HepG2 (cell line): ENCODE data around the gene TRIM62. TPM values are rescaled to one million over a fixed set of nuclear protein-coding genes. Genes with fewer than 3 reads are reported as not detected.

Source experiments
- ATAC-seq: fragments of 200-7000 bp; cut with Tn5 transposase; 3 replicates; pipeline ENCODE4 v1.9.1; 2020; ENCODE audit warnings: mild to moderate bottlenecking, moderate library complexity
- BruUV-seq: library from RNA; stranded (reverse); fragments of 400-500 nt; replicated peaks from 2 replicates; lab custom pipeline; 2021; lab: Mats Ljungman, UMichigan
- CTCF ChIA-PET: fragments of 300-600 bp; formaldehyde crosslinking; extraction: SDS; loops from one replicate; lab custom pipeline; 2021; ENCODE audit warnings: low total read pairs, inconsistent platforms, low intra/inter-chr PET ratio; lab: Yijun Ruan, JAX
- POLR2A ChIA-PET: fragments of 350-600 bp; sonication (Branson Sonifier 250); formaldehyde crosslinking; loops from one replicate; lab custom pipeline; 2020; ENCODE audit warnings: antibody characterized with exemption, inconsistent platforms; lab: Yijun Ruan, JAX
- DNase-seq: peaks from one replicate; pipeline ENCODE4 v3.0.0-alpha.2; 2015; ENCODE audit warnings: low spot score
- FAIRE-seq: peaks from 3 replicates; lab custom pipeline; 2011; peaks lifted over from hg19 to GRCh38; lab: Jason Lieb, UNC
- H2AFZ ChIP-seq: one replicate; pipeline ENCODE4 v1.6.1; 2011; ENCODE audit warnings: low read length, inconsistent platforms
- H3K27ac ChIP-seq: fragments of 300-600 bp; 3 replicates; pipeline ENCODE4 v1.8.0; 2011; ENCODE audit warnings: mixed run types, mild to moderate bottlenecking, mixed read lengths, low read length, inconsistent platforms; ENCODE audit not compliant: insufficient read depth; ENCODE audit errors: extremely low read length
- H3K27me3 ChIP-seq, 2 experiments: fragments of 200-600 bp in 1 of 2; 2 replicates in 1 of 2; 3 replicates in 1 of 2; pipeline versions ENCODE4 v1.6.0 to v1.8.0; 2011; ENCODE audit warnings: low read length in 2 of 2, mild to moderate bottlenecking in 2 of 2, moderate library complexity in 2 of 2, inconsistent platforms in 1 of 2; ENCODE audit not compliant: insufficient read depth in 2 of 2, control insufficient read depth in 1 of 2
- H3K36me3 ChIP-seq, 2 experiments: fragments of 200-600 bp in 1 of 2; replicated peaks in 1 of 2; 2 replicates in 1 of 2; 3 replicates in 1 of 2; pipeline versions ENCODE4 v1.5.1 to v1.8.0; 2011; ENCODE audit warnings: low read length in 2 of 2, inconsistent platforms in 1 of 2; ENCODE audit not compliant: insufficient read depth in 2 of 2, control insufficient read depth in 1 of 2
- H3K4me1 ChIP-seq: 2 replicates; pipeline ENCODE4 v1.5.1; 2012; ENCODE audit warnings: low read length, inconsistent platforms; ENCODE audit not compliant: insufficient read depth
- H3K4me2 ChIP-seq: 2 replicates; pipeline ENCODE4 v1.6.0; 2011; ENCODE audit warnings: low read depth, low read length, inconsistent platforms
- H3K4me3 ChIP-seq, 3 experiments: fragments of 200-600 bp in 1 of 3; sonication (generic), shearing (Covaris generic) in 1 of 3; replicated peaks in 1 of 3; 2 replicates each; pipeline ENCODE4 v1.5.1; 2011 to 2016; ENCODE audit warnings: low read length in 3 of 3, inconsistent platforms in 2 of 3, low read depth in 2 of 3, mild to moderate bottlenecking in 2 of 3, control low read depth in 1 of 3, mixed read lengths in 1 of 3; ENCODE audit not compliant: insufficient read depth in 1 of 3
- H3K79me2 ChIP-seq: one replicate; pipeline ENCODE4 v1.6.1; 2011; ENCODE audit warnings: low read length, inconsistent platforms; ENCODE audit not compliant: insufficient read depth
- H3K9ac ChIP-seq: 2 replicates; pipeline ENCODE4 v1.6.0; 2011; ENCODE audit warnings: mild to moderate bottlenecking, low read depth, low read length, inconsistent platforms; ENCODE audit not compliant: insufficient read depth
- H3K9me3 ChIP-seq: 2 replicates; pipeline ENCODE4 v1.5.1; 2012; ENCODE audit warnings: mild to moderate bottlenecking, low read length
- H4K20me1 ChIP-seq: 2 replicates; pipeline ENCODE4 v1.6.0; 2011; ENCODE audit warnings: inconsistent platforms, mild to moderate bottlenecking, low read length, moderate library complexity; ENCODE audit not compliant: insufficient read depth
- HHEX ChIP-seq: IDR thresholded peaks from 2 replicates; pipeline ENCODE4 v1.6.1; 2016; ENCODE audit warnings: control low read depth
- JDP2 ChIP-seq: sonication (generic); formaldehyde crosslinking; IDR thresholded peaks from 2 replicates; pipeline ENCODE4 v1.8.1; 2022; ENCODE audit warnings: missing genetic modification reagents, borderline replicate concordance
- NCOR1 ChIP-seq: fragments of 200-600 bp; sonication (generic); IDR thresholded peaks from 2 replicates; pipeline ENCODE4 v1.7.0; 2017; ENCODE audit warnings: antibody characterized with exemption, low read length, borderline replicate concordance
- NFATC3 ChIP-seq: sonication (generic); formaldehyde crosslinking; IDR thresholded peaks from 2 replicates; pipeline ENCODE4 v1.5.1; 2020; ENCODE audit warnings: mild to moderate bottlenecking, missing genetic modification reagents
- NONO ChIP-seq, 2 experiments: fragments of 450-650 bp in 1 of 2; sonication (generic) in 1 of 2; formaldehyde crosslinking in 1 of 2; IDR thresholded peaks in 1 of 2; conservative IDR thresholded peaks in 1 of 2; 2 replicates each; pipeline versions ENCODE4 v1.6.1 to v1.8.0; 2017 to 2022; ENCODE audit warnings: mild to moderate bottlenecking in 1 of 2, missing genetic modification reagents in 1 of 2, moderate library complexity in 1 of 2
- SMC3 ChIP-seq: IDR thresholded peaks from 2 replicates; pipeline ENCODE4 v1.6.1; 2011; ENCODE audit warnings: low read length, improper control_type of control experiment
- SNAPC2 ChIP-seq: sonication (generic); formaldehyde crosslinking; IDR thresholded peaks from 2 replicates; pipeline ENCODE4 v1.8.1; 2022; ENCODE audit warnings: mild to moderate bottlenecking, missing genetic modification reagents
- SYNCRIP ChIP-seq: fragments of 200-400 bp; formaldehyde crosslinking; IDR thresholded peaks from 2 replicates; pipeline ENCODE4 v1.6.1; 2018; ENCODE audit warnings: mild to moderate bottlenecking, low read depth, low read length; ENCODE audit not compliant: insufficient read depth
- TSC22D2 ChIP-seq: sonication (generic); formaldehyde crosslinking; IDR thresholded peaks from 2 replicates; pipeline ENCODE4 v1.5.1; 2020; ENCODE audit warnings: missing genetic modification reagents, mild to moderate bottlenecking, borderline replicate concordance
- ZBTB42 ChIP-seq: sonication (generic); formaldehyde crosslinking; IDR thresholded peaks from 2 replicates; pipeline ENCODE4 v1.5.0; 2020; ENCODE audit warnings: mild to moderate bottlenecking, missing genetic modification reagents
- ZMYM4 ChIP-seq: sonication (generic); formaldehyde crosslinking; IDR thresholded peaks from 2 replicates; pipeline ENCODE4 v1.8.1; 2023; ENCODE audit warnings: mild to moderate bottlenecking, missing genetic modification reagents
- ZNF234 ChIP-seq: sonication (generic); formaldehyde crosslinking; conservative IDR thresholded peaks from 2 replicates; pipeline ENCODE4 v1.5.1; 2020; ENCODE audit warnings: mild to moderate bottlenecking, missing genetic modification reagents
- ZNF253 ChIP-seq: sonication (generic); formaldehyde crosslinking; IDR thresholded peaks from 2 replicates; pipeline ENCODE4 v1.8.0; 2022; ENCODE audit warnings: mild to moderate bottlenecking, missing genetic modification reagents, borderline replicate concordance
- ZNF7 ChIP-seq: IDR thresholded peaks from 2 replicates; pipeline ENCODE4 v1.6.1; 2016; ENCODE audit warnings: missing biosample characterization, missing genetic modification reagents
- ZNF766 ChIP-seq: sonication (generic); formaldehyde crosslinking; IDR thresholded peaks from 2 replicates; pipeline ENCODE4 v1.5.0; 2020; ENCODE audit warnings: missing genetic modification reagents, borderline replicate concordance
- WGBS: methylation state at CpG from one replicate; pipeline ENCODE4 v1.1.6; 2017; ENCODE audit warnings: low lambda C conversion rate; 5-methylcytosine and 5-hydroxymethylcytosine counted together
- in situ Hi-C: cut with HindIII; loops from 2 replicates; pipeline ENCODE4 v1.10.0; 2017; ENCODE audit warnings: low pct_unique_long_range_greater_than_20kb; ENCODE audit not compliant: extremely low pct_ligation_motif_present
- intact Hi-C: fragments of 100-400 bp; cut with micrococcal nuclease; formaldehyde crosslinking; loops from one replicate; pipeline ENCODE4 v1.10.0; 2022; ENCODE audit not compliant: unreplicated experiment
- polyA plus RNA-seq, 8 experiments: library from polyadenylated mRNA; depleted of rRNA in 3 of 8; stranded (reverse) in 7 of 8; unstranded in 1 of 8; fragments of >200 nt; fragmentation: Illumina TruSeq in 4 of 8; extraction: Trizol in 4 of 8; gene quantifications; 2 replicates each; pipeline versions ENCODE4 v1.2.1 to v1.2.3, GENCODE V29; 2011 to 2016; ENCODE audit warnings: low read depth in 4 of 8, missing spikeins in 1 of 8, mixed read lengths in 1 of 8; ENCODE audit not compliant: insufficient read depth in 1 of 8
- total RNA-seq, 5 experiments: library from RNA; depleted of rRNA; stranded (reverse); fragments of >200 nt; fragmentation: Illumina TruSeq; extraction: Trizol; gene quantifications; 2 replicates each; pipeline ENCODE4 v1.2.3, GENCODE V29; 2016; ENCODE audit warnings: low read depth in 1 of 5
- TF ChIP-seq, protein P1 (sequence below): IDR thresholded peaks from 2 replicates; pipeline ENCODE4 v1.6.1; 2018; ENCODE audit warnings: missing genetic modification reagents
- TF ChIP-seq, protein P2 (sequence below): sonication (generic); formaldehyde crosslinking; IDR thresholded peaks from 2 replicates; pipeline ENCODE4 v1.8.0; 2022; ENCODE audit warnings: missing genetic modification reagents, mild to moderate bottlenecking, inconsistent platforms, borderline replicate concordance
- TF ChIP-seq, protein P3 (sequence below): sonication (generic); formaldehyde crosslinking; IDR thresholded peaks from 2 replicates; pipeline ENCODE4 v1.5.0; 2020; ENCODE audit warnings: missing genetic modification reagents
- TF ChIP-seq, protein P4 (sequence below): sonication (generic); formaldehyde crosslinking; IDR thresholded peaks from 2 replicates; pipeline ENCODE4 v1.5.0; 2020; ENCODE audit warnings: mild to moderate bottlenecking, missing genetic modification reagents

Gene TRIM62
- total and polyA plus RNA-seq, 2 of the 13 experiments (the other 11 are each of a cell fraction or from before 2014, with no cell fraction given), result 0.53 to 0.57 TPM

DNA sequence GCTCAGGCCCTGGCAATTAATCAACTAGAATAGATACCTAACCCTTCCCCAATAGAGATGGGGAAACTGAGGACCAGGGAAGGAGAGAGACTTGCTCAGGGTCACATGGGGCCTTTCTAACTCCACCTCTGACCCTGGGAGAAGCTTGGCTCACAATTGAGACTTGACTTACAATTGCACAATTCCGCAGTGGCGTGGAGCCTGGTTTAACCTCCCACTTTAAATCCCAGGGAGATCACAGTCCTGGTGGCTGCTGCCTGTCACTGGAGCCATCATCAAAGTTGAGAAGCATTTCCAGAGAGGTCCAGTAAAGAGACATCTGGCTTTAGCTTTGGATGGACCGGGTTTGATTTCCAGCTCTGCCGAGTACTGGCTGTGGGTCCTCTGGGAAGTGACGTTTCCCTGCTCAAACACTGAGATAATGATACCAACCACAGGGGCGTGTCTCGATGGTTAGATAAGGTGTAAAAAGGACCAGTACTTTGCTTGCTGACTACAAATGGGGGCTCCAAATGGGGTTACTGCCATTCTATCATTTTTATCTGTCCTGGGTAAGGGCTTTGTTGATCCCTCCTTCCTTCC is 39.3 kb downstream of the TRIM62 start (continued):
- TF ChIP-seq, protein P1, sequence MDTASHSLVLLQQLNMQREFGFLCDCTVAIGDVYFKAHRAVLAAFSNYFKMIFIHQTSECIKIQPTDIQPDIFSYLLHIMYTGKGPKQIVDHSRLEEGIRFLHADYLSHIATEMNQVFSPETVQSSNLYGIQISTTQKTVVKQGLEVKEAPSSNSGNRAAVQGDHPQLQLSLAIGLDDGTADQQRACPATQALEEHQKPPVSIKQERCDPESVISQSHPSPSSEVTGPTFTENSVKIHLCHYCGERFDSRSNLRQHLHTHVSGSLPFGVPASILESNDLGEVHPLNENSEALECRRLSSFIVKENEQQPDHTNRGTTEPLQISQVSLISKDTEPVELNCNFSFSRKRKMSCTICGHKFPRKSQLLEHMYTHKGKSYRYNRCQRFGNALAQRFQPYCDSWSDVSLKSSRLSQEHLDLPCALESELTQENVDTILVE (CRISPR knock-in tag), result no peak
- TF ChIP-seq ZNF253 (no peak), ZNF766 (CRISPR knock-in tag) (no peak), ZNF7 (CRISPR knock-in tag) (no peak), NFATC3 (CRISPR knock-in tag) (no peak)
- TF ChIP-seq, protein P2, sequence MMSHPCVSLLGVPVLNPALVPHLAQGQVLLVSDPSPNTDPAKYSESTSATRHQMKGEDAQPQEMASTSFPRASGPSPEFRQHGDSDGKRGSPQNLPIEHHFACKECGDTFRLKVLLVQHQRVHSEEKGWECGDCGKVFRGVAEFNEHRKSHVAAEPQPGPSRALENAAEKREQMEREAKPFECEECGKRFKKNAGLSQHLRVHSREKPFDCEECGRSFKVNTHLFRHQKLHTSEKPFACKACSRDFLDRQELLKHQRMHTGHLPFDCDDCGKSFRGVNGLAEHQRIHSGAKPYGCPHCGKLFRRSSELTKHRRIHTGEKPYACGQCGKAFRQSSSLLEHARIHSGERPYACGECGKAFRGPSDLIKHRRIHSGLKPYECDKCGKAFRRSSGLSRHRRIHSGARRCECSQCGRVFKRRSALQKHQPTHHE (CRISPR knock-in tag), result no peak
- TF ChIP-seq, all 625 proteins: peak for 0

DNA sequence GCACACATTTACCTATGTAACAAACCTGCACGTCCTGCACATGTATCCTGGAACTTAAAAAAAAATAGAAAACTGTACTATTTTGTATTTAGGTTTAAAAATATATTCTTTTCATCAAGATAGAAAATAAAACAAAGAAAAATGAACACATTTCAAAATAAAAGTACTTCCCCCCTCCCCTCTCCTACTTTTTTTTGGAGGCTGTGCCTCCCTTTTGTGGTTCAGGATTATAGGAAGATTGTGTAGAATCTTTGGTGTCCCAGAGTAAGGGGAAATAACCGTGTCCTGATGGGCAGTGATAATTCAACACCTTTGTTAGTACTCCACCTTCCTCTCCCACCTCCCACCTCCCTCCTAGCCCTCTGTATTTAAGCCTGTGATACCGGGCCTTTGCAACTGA is 40.1 kb downstream of the TRIM62 start:
- ATAC-seq (no peak), DNase-seq (no peak), FAIRE-seq (no peak)
- H4K20me1 ChIP-seq, result peaks cover 3% of the 10 kb centered on the region; the same call in 1 of the 2 replicates
- in situ Hi-C loops (no loop called here), intact Hi-C loops (no loop called here)
- no peaks in the 10 kb centered on the region for H3K79me2 ChIP-seq
- H3K36me3 ChIP-seq, result no peaks in the 10 kb centered on the region
- ChIA-PET POLR2A (no interaction called here), CTCF (no interaction called here)
- no peak overlapping the region for H3K4me2 ChIP-seq
- H3K27me3 ChIP-seq, result no peaks in the 10 kb centered on the region
- H3K4me1 ChIP-seq, result peaks cover 14% of the 10 kb centered on the region
- no peak overlapping the region for H3K9ac ChIP-seq
- H3K4me3 ChIP-seq, result no peak overlapping the region
- WGBS, result 45% methylated on average over 3 of the region's 3 CpGs
- no peaks in the 10 kb centered on the region for H3K9me3 ChIP-seq
- no TSS peak for BruUV-seq
- H3K27ac ChIP-seq, result no peak overlapping the region
- H2AFZ ChIP-seq, result no peak overlapping the region
- TF ChIP-seq NONO (IDR thresholded peaks at IDR 0.05) (no peak), NONO (CRISPR knock-in tag; conservative IDR thresholded peaks at IDR 0.05) (no peak), ZBTB42 (CRISPR knock-in tag) (no peak), HHEX (CRISPR knock-in tag) (no peak), SNAPC2 (no peak), SYNCRIP (no peak), ZMYM4 (no peak), JDP2 (CRISPR knock-in tag) (no peak), TSC22D2 (CRISPR knock-in tag) (no peak), ZNF234 (no peak), NCOR1 (no peak), SMC3 (no peak)
- TF ChIP-seq, protein P3, sequence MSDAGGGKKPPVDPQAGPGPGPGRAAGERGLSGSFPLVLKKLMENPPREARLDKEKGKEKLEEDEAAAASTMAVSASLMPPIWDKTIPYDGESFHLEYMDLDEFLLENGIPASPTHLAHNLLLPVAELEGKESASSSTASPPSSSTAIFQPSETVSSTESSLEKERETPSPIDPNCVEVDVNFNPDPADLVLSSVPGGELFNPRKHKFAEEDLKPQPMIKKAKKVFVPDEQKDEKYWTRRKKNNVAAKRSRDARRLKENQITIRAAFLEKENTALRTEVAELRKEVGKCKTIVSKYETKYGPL (CRISPR knock-in tag), result no peak
- TF ChIP-seq, protein P4, sequence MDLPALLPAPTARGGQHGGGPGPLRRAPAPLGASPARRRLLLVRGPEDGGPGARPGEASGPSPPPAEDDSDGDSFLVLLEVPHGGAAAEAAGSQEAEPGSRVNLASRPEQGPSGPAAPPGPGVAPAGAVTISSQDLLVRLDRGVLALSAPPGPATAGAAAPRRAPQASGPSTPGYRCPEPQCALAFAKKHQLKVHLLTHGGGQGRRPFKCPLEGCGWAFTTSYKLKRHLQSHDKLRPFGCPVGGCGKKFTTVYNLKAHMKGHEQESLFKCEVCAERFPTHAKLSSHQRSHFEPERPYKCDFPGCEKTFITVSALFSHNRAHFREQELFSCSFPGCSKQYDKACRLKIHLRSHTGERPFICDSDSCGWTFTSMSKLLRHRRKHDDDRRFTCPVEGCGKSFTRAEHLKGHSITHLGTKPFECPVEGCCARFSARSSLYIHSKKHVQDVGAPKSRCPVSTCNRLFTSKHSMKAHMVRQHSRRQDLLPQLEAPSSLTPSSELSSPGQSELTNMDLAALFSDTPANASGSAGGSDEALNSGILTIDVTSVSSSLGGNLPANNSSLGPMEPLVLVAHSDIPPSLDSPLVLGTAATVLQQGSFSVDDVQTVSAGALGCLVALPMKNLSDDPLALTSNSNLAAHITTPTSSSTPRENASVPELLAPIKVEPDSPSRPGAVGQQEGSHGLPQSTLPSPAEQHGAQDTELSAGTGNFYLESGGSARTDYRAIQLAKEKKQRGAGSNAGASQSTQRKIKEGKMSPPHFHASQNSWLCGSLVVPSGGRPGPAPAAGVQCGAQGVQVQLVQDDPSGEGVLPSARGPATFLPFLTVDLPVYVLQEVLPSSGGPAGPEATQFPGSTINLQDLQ (CRISPR knock-in tag), result no peak
